ENCODE measurements around the gene ZNF189.

The ZNF189 gene

DNA sequence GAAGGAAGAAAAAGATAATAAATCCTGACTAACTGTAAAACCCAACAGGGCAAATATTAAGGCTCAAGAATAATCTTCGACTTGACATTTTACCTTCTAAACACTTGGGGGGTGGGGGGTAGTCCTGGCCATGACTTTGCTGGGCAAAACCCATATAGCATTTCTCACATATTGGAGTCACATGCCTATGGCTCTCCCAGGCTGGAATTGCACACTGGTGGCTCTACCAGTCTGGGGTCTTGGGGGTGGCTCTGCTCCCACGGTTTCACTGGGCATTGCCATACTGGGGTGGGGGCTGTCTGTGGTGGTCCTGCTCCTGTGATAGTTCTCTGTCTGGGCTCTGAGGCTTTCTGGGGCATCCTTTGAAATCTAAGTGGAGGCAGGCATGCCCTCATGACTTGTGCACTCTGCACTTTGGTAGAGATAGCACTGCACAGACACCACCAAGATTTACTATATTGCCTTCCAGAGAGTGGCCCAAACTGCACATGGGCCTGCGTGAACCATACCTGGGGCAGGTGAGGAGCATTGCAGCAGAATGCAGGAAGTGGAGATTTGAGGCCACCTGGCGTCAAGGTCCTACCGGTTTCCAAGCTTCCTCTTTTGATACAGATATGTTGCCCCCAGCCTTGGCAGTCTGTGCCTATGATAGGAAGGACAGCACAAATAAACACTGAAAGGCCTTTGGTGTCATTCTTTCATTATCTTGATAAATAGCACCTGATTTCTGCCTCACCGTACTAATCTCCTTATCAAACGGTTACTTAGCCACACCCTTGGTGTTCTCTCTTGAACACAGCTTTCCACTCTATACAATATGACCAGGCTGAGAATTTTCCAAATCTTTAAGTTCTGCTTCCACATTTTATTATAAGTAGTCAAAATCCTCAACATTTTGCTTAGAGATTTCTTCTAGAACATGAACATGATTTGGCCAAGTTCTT is 43.6 kb upstream of the ZNF189 start:
- H3K27me3 ChIP-seq = no peaks in the 10 kb centered on the region

DNA sequence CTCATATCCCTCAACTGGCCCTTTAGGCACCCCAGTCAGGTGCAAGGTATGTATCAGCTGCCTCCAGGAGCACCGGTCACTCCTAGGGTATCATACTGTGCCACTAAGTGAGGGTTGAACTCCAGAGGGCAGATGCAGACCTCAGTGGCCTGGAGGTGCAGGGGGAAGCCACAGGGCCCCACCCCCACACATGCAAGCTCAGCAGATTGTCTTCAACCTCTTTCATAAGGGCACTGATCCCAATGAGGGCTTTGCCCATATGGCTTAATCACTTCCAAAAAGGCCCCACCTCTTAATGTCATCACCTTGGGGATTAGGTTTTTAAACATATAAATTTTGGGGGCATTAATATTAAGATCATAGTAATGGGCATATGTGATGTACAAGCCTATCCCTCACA is 42.0 kb upstream of the ZNF189 start:
- Histone ChIP-seq H3K9me3 (no peaks in the 10 kb centered on the region), H3K27ac (no peak overlapping the region)
- intact Hi-C loops (cut with DNase I; ENCODE audit: low total_unique reads) = no loop called here

More for the DNA sequence above, 43.6 kb upstream of the ZNF189 start:
- no peak for DNase-seq
- no peak overlapping the region for H3K27ac ChIP-seq
- no peaks in the 10 kb centered on the region for H3K36me3 ChIP-seq
- TF ChIP-seq CTCF (IDR thresholded peaks at IDR 0.05) = no peak
- intact Hi-C loops (cut with DNase I; ENCODE audit: low total_unique reads) = no loop called here
- H3K4me3 ChIP-seq = no peak overlapping the region
- H3K4me1 ChIP-seq = no peaks in the 10 kb centered on the region
- H3K9me3 ChIP-seq = no peaks in the 10 kb centered on the region

GRCh38 chr9:101359679-101360078 is 39.0 kb upstream of the ZNF189 start:
- Histone ChIP-seq H3K27me3 (no peaks in the 10 kb centered on the region), H3K4me3 (no peak overlapping the region), H3K4me1 (no peaks in the 10 kb centered on the region), H3K36me3 (no peaks in the 10 kb centered on the region), H3K27ac (no peak overlapping the region), H3K9me3 (no peaks in the 10 kb centered on the region)
- intact Hi-C loops (cut with DNase I; ENCODE audit: low total_unique reads) = no loop called here
- TF ChIP-seq CTCF (IDR thresholded peaks at IDR 0.05) = no peak
- no peak for DNase-seq

More for the DNA sequence above, 42.0 kb upstream of the ZNF189 start:
- Histone ChIP-seq H3K27me3 (no peaks in the 10 kb centered on the region), H3K4me1 (no peaks in the 10 kb centered on the region), H3K4me3 (no peak overlapping the region), H3K36me3 (no peaks in the 10 kb centered on the region)
- DNase-seq = no peak
- no peak for TF ChIP-seq CTCF (IDR thresholded peaks at IDR 0.05)

- H3K36me3 ChIP-seq = no peaks in the 10 kb centered on the region
- no peak overlapping the region for H3K4me3 ChIP-seq
- TF ChIP-seq CTCF (IDR thresholded peaks at IDR 0.05) = no peak
- DNase-seq = no peak
- no peaks in the 10 kb centered on the region for H3K27me3 ChIP-seq
- H3K9me3 ChIP-seq = no peaks in the 10 kb centered on the region
- H3K4me1 ChIP-seq = no peaks in the 10 kb centered on the region
- intact Hi-C loops (cut with DNase I; ENCODE audit: low total_unique reads) = no loop called here
- H3K27ac ChIP-seq = no peak overlapping the region
Observed at GRCh38 chr9:101360647-101361046, 38.0 kb upstream of the ZNF189 start.

DNA sequence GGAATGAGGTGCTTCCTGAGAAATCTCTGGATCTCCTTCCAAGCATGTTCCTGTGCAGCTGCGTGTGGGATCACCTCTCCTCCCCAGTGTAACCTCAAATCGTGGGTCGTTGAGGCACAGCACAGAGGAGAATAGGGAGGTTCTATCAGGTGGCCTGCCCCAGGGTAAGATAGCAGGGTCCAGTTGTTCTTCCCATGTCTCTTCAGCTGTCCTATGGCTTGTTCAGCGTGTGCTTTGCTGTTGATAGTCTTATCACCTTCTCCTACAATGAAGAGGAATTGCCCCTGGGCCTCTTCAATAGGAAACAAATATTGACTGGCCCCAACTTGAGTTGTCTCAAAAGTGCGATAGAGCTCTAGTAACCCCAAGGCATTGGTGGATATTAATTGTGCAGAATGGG is 36.2 kb upstream of the ZNF189 start:
- no peaks in the 10 kb centered on the region for H3K4me1 ChIP-seq
- H3K9me3 ChIP-seq = no peaks in the 10 kb centered on the region
- TF ChIP-seq CTCF (IDR thresholded peaks at IDR 0.05) = no peak
- H3K4me3 ChIP-seq = no peak overlapping the region
- no peak overlapping the region for H3K27ac ChIP-seq
- H3K36me3 ChIP-seq = no peaks in the 10 kb centered on the region
- intact Hi-C loops (cut with DNase I; ENCODE audit: low total_unique reads) = no loop called here
- DNase-seq = no peak
- H3K27me3 ChIP-seq = no peaks in the 10 kb centered on the region

All from tibial artery (tissue), 4 donors.